HCEC 1CT (cell line): ENCODE data around the gene IFFO2.
"Not testable (repeated sequence)": the region's sequence is repeated elsewhere in the genome, so short reads cannot be mapped to it uniquely, and the experiment has no call there.

Experiments used
- DNase-seq: peaks from one replicate; pipeline ENCODE4 v3.0.0-alpha.2; 2017

Gene IFFO2

DNA sequence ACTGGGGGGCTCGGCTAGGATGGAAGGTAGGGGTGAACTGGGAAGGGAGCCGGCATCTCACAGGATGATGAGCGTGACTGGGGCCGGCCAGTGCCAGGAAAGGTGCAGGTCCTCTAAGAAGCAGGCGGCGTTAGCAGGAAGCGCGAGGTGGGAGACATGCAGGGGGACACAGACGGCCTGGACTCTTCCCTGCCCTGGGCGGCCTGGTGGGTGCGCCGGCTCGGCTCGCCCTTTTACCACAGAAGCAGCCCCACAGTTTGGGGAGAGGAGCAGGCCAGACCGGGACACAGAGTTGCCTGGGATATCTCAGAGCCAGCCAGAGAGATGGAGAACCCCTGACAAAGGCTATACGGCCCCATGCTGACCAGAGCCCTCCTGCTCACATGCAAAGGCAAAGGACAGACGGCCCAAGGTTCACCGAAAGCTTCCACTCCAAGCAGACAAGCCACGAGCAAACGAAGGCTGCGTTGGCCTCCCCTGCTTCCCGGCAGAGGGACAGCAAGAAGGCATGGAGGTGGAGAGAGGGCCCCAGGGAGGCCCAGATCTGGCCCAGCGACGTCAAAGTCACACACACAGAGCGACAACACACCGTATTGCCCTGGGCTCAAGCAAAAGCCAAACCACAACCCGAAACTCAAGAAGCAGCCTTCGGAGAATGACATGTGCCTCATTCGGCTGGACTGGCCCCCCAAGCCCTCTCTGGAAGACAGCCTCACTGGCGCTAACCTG, 39.2 kb downstream of the IFFO2 start:
- no peak for DNase-seq

DNA sequence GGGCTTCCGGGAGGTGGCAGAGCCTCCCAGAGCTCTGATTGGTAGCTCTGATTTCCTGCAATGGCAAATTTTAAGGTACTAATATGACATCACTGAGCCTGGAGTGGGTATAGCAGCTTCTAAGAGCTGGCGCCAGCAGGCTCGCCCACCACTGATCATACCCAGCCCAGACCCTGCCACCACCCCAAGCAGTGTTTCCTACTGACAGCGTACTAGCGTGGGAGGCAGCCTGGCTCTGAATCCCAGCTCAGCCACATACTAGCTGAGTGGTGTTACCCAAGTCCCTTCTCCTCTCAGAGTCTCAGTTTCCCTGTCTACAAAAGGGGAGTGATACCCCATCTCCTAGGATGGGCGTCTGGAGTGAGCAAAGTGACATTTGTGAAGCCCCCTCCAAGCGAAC, 41.1 kb downstream of the IFFO2 start:
- no peak for DNase-seq

DNA sequence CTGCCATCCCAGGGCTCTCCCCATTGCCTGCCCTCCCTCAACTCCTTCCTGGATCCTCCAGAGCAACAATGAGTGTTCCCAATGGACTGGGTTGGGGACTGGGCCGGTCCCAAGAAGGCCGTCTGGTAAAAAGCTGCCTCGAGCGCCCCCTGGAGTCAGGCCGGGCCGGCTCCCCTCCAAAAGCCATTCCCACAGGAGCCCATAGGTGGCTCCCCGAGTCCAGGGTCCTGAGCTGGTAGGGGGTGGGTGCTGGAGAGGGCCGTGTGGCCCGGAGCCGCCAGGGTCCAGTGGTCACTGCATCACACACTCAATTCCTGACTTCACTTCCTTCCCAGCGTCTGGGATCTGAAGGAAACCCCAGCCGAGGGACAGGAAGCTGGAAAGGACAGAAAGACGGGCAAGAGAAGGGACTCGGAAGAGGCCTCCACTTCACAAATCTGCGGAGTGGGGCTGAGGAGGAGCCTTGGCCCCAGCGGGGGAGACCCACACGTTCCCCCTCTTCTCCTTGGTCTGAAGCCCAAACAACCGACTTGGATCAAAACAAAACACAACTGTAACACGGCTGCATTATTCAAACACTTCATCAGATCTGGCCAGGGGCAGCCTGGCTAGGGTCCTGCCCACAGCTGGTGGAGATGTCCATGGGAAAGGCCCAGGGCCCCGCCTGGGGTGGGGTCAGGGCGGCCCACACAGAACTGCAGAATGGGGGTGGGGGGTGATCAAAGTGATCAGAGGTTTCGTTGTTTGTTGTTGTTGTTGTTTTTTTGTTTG, 43.2 kb downstream of the IFFO2 start:
- DNase-seq, result peak; percentile 72

DNA sequence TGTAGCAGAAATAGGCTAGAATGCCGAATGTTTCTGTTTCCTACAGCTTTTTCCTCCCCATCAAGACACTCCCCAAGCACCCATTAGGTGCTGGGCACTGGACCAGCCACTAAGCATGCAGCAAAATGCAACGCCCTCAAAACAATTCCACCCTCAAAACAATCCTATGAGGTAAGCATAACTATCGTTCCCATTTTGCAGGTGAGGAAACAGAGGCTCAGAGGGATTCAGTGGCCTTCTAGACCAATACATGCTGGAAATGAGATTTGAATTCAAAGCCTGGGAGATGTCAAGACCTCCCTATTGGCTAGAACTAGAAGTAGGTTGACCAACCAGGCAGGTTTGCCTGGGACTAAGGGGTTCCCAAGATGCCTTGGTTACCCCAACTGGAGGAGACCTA, 43.9 kb downstream of the IFFO2 start:
- no peak for DNase-seq

DNA sequence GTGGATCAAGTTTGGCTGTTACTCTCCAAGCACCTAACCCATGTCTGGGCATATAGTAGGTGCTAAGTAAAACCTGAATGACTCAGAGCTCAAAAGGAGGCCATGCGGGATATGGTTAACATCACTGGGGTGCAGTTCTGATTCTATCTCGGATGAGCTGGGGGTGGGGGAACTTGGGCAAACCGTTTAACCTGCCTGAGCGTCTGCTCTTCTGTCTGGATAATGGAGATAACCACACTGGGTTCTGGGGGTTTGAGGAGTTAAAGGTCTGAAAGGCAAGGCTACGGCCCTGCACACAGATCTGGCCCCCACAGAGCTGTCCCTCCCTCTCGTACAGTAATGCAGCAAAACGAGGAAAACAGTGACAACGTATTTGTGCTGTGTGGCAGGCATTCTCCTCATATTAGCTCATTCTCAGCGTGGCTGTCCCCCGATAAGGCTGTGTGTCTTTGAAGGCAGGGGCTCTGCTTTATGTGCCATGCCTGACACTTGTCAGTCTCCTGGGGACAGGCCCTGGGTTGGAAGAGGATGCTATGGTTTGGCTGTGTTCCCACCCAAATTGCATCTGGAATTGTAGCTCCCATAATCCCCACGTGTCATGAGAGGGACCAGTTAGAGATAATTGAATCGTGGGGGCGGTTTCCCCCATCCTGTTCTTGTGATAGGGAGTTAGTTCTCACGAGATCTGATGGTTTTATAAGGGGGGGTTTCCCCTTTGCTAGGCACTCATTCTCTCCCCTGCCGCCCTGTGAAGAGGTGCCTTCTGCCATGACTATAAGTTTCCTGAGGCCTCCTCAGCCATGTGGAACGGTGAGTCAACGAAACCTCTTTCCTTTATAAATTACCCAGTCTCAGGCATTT, 47.3 kb downstream of the IFFO2 start:
- no peak for DNase-seq

DNA sequence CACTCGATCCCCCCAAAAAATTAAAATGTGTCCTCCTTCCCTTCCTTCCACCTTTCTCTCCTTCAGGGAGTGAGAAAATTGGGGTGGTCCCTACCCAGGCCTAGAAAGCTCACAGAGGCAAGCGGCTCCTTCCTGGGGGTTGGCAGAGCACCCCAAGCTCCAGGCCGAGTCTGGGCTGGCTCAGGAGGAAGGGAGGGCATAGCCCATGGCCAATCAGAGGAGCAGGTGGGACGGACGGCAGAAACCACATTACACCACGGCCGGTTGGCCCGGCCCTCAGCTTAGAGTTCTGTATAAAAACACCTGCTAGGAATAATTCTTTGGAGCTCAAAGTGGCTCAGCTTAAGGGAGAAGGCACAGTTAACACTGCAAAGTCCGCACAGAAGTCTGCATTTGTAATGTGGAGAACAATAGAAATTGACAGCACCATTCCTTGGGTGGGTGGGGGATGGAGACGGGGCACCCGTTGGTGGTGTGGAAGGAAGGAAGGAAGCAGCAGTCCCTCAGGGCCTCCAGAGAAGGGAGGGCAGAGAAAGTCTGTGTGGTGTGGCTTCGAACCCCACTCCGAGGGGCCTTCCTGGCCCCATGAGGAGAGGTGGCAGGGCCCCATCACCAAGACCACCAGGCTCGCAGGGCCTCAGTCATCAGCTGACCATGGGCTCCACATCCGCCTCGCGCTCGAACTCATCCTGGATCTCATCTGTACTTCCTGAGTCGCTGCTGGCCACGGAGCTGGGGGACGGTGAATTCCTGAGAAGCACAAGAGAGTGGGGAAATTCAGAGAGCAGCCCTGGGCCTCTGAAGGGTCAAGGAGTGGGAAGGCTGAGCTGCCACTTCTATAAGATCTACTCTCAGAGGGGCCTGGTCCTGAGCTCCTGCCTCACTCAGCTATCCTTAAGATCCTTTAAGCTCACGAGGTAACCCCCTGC, 48.3 kb downstream of the IFFO2 start:
- no peak for DNase-seq

DNA sequence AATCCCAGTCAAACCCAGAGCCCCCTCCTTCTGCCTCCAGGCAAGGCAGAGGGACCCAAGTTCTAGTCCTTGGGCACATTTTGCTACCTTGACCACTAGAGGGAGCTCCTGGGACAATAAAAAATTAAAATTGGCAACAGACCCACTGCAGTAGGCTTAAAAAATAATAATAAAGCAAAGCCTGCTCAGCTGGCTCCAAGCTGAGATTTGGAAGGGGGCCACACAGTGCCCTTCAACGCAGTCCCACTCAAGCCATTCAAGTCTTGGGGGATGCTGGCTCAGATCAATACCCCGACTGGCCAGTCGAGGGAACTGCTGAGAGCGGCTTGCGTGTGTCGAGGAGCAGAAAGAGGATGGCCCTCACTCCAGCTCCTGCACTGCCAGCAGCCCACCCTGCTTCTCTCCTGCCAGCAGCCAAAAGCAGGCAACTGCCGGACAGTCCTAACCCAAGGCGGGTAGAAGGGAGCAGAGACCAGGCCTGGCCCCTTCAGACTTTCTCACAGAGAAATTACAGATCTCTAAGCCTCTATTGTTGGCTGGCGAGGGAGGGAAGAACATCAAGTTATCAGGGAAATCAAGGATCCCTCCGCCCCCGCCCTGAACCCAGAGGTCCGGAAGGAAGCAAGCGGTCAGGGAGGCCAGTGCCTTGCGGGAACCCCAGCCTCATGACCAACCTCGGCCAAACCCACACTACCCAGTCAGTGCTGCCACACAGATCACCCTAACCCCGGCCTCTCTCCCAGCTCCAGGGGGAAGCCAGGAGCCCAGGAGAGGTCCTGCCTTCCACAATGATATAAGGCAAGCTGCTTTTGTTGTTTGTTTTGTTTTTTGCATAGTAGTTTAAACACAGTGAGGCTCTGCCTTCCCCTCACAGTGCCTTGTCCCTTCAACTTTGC, 49.2 kb downstream of the IFFO2 start:
- DNase-seq, result peak; percentile 42

DNA sequence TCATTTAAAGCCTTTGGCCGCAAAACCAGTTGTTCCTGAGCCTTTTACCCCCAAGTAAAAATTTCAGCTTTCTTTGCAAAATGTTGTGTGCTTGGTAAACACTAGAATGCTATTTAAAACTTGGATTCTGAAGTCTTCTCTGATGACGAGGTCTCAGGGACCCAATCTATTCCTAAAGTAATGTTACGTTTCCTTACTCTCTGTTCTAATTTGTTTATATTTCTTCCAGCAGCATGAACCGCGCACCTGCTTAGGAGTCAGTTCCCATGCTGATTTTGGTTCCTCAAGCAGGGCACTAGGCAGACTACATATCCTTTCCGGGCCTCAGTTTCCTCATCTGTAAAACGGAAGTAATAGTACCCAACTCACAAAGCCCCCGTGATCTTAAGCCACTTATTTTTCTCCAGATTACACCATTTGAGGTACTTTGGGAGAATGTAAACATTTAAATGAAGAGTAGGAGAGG, 53.2 kb downstream of the IFFO2 start:
- DNase-seq, result no peak

DNA sequence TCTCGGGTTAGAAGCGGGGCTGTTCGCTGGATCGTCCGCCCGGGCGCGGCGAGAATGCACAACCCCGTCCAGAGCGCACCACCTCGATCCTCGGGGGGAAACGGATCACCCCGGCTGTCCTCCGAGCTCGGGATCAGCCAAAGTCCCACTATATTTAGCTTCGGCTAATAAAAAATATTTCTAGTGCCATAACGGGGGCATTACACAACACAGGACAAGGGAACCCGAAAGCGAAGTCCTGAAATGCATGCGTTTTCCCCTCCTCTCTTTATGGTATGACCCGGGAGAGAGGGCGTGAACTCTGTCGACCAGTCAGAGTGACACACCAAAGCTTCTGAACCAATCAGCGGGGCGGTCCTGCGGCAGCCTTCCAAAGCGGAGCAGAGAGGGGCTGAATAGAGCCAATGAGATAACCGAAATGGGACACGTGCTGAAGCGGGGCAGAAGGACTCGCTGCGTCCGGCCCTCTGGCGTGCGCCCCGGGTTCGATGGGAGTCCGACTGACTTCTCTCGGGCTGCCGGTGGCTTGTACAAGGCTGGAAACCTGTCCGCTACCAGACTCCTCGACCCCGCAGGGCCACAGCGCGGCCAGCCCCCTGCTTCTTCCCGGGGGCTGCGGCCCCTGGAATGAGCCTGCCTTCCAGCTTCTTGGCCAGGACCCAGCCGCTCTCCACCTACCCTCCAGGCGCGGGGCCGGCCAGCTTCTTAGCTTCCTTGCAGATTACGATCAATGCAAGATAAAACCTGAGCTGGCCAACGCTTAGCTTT, 53.8 kb downstream of the IFFO2 start, which contains the start of gene ALDH4A1:
Gene ALDH4A1, minus strand, starts transcription at position 33 of the 768 bp plus-strand sequence. Its CDS starts 32 bp downstream, at position 1.
- peak; percentile 99 for DNase-seq

DNA sequence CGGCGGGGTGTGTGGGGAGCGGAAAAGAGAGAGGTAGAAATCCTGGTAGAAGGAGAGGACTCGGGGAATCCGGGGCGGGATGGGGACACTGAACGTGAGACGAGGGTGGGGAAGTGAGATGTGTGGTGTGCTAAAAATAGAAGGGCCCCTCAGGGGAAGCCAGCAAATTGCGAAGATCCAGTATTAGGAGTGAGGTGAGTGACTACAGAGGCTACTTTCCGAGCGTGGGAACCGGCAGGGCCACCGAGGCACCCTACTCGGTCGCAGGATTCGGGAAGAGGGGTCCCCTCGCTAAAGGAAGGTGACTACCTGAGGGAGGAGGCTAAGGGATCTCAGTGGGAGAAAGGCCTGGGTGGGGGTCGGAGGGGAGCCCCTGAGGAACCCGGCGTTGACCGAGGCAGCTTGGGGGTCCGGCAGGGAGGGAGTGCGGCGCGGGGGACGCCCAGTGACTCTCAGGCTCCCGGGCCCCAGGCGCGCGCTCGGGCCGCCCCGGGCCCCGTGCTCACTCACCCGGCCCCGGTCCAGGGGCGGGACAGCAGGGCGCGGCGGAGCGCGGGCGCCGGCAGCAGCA, 54.4 kb downstream of the IFFO2 start:
- DNase-seq, result no peak

DNA sequence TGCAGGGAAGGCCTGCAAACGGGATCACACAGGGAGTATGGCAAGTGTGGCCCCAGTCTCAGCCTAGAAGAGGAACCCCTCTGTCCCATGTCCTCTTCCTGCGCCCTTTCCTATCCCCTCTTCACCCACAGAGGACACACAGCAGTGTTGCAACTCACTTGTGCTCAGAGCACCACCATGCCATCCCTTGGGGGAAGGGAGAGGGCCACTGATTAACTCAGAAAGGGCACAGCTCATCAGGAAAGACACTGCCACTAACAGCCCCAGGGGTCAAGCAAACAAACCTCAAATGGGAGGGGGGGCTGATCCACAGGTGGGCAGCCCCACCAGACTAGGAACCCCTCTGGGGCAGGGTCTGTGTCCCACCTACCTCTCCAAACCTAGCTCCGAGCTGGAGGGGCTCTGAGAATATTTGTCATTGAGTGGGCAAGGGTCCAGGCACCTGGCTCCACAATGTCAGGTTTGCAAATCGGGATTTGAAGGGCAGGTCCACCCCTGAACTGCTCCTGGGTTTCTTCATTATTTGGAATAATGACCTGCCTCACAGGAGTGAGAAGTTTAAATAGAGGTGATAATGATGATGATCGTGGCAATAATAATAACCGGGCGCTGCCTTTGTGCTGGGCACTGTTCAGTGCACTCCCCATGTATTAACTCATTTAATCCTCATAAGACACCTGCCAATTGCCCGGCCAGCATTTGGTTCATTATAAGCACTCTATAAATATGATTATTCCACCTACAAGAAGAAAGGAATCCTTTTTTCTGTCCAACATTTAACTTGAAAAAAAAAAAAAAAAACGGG, 55.1 kb downstream of the IFFO2 start:
- no peak for DNase-seq

DNA sequence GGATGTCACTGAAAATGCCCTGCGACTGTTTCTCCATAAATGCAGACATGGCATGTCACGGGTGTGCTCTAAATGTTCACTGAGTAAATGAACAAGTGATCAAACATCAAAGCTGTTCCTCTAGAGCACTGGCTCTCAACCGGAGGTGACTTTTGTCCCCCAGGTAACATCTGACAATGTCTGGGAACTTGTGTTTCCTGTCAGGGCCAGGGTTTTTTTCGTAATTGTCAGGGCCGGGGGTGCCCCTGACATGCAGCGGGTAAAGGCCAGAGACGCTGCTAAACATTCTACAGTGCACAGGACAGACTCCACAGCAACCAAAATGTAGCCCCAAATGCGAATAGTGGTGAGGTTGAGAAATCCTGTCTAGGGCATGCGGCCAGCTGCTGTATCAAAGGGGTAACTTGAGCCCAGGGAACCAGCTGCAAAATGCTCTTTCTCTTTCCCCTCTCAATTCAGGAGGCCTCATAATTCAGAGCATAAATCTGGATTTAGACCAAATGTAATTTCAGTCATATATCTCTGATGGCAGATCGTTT, 56.1 kb downstream of the IFFO2 start:
- no peak for DNase-seq

DNA sequence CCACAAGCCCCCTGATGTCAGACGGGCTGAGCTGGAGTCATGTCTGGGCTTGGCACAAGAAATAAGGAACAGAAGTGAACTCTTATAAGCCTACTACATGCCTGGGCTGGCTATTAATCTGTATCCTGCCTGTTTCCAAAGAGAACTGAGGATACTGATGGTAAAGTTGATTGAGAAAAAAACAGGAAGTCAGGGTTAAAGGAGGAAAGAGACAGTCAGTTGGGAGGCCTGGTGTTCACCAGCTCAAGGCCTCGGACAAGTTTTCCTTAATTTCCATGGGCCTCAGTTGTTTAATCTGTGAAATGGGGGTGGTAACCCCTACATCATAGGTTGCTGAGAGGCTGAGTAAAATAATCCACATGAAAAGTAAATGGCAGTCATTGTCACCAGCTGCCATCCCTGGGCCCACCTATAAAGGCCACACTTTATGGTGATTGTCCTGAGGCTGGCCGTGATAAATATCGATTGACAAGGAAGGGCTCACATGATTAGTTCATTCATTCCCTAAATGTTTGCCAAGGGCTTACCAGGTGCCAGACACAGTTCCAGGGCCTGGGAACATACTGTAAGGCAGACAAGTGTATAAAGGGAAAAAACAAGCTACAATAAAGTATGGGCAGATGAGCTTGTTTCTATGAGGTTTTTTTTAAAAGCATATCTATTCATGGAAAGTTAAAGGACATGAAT, 57.0 kb downstream of the IFFO2 start:
- DNase-seq, result no peak

DNA sequence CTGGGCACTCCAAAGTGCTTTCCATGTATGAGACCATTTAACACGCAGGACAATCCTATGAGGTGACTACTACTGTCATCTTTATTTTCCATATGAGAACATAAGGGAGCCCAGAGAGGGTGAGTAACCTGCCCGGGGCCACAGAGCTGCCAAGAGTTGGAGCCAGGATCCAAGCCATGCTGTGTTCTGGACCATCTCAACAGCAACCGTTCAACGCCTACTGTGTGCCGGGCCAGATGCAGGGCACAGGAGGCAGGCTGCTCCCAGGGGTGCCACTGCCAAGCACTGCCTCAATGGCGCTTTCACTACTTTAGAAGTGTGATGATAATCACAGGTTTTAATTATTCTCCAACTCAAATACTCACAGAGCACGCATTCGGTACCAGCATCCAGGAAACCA, 57.9 kb downstream of the IFFO2 start:
- no peak for DNase-seq

DNA sequence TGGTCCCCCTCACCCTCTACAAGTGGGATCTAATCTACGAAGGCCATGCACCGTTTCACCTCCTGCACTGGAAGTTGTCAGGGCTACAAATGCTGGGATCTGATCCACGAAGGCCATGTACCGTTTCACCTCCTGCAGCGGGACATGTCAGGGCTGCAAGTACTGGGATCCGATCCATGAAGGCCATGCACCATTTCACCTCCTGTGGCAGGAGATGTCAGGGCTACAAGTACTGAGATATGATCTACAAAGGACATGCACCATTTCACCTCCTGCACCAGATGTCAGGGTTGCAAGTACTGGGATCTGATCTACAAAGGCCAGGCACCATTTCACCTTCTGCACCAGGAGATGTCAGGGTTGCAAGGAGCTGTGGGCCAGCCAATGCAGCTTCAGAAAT, 61.2 kb downstream of the IFFO2 start:
- no peak for DNase-seq

DNA sequence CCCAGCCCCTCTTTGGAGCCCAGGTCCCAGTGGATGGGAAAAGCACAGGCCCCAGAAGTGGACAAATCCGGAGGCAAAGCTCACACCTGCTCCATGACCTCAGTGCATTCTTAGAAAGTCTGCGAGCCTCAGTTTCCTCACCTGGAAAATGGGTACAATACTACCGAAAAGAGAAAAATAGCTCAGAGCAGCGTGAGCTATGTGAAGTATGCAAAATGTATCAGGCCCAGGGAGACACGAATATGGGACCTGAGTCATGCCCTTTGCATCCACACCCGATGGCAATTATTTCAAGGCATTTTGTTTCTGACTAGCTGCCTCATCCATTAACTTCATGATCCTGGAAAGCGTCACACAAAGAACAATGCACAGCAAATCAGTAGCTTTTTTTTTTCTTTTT, 63.4 kb downstream of the IFFO2 start:
- DNase-seq, result no peak

DNA sequence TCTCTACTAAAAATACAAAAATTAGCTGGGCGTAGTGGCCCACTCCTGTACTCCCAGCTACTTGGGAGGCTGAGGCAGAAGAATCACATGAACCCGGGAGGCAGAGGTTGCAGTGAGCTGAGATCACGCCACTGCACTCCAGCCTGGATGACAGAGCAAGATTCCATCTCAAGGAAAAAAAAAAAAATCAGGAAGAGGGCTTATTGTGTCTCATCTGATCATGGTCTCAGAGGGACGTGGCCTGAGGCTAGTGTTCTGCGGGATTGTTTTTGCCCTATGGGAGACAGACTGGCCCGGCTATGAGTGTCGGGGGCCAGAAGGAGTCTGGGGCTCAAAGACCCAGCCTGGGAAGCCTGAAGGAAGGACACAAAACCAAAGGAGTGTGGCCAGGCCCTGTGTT, 64.6 kb downstream of the IFFO2 start:
- DNase-seq, result not testable (repeated sequence)

DNA sequence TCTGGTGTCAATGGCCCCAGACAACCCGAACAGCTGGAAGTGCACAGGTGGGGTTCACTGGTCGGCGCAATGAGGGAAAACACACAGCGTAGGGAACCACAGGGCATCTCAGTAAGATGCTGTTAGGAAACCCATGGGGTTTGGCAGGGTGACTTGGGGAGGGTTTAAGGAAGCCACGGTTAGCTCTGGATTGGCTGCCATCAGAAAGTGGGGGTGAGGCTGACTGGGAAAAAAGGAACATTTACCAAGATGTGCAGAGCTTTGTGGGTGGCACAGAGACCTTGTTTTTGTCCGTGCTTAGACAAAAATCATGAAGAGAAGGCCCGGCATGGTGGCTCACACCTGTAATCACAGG, 65.1 kb downstream of the IFFO2 start:
- DNase-seq, result no peak
